Ovary (tissue), 3 donors: ENCODE results near the gene OR6K2.

ENCODE experiments used
- CTCF ChIP-seq, 3 donors: fragments of 450-650 bp in 2 of 3; fragments of 200-600 bp in 1 of 3; IDR thresholded peaks; one replicate each; pipeline versions ENCODE4 v1.5.1 to v1.8.0; 2016 to 2022; ENCODE audit warnings: antibody characterized with exemption in 3 of 3, mild to moderate bottlenecking in 1 of 3
- EP300 ChIP-seq: sonication (generic); formaldehyde crosslinking; IDR thresholded peaks from one replicate; pipeline ENCODE4 v1.6.1; 2017; ENCODE audit warnings: antibody characterized with exemption
- donor health status: DM: no; HTN: no; CAD: no.

DNA sequence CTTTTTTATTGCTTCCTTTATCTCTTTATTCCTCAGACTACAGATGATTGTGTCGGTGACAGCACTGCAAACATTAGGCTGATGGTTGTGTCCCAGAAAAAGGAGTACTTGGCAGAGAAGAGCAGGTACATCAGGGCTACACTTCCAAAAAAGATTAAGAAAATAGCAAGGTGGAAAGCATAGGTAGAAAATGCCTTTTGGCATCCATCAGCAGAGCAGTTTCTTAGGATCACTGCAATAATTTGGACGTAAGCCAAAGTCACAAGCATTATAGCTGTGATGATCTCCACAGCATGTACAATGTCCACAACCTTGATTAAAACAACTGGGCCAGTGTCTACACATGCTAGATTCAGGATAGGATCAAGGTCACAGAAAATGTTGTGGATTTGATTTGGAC, 5.9 kb downstream of the OR6K2 start:
- TF ChIP-seq CTCF (IDR thresholded peaks at IDR 0.05) (no peak), EP300 (no peak)
